COR-L47 (cell line): Measurements from ENCODE around the gene EFCAB7.

ENCODE experiments used
- DNase-seq: peaks from one replicate; lab custom pipeline; 2025; lab: John Stamatoyannopoulos, UW

EFCAB7 gene

GRCh38 chr1:63602629-63603028 lies 79.3 kb downstream of the EFCAB7 start:
- DNase-seq: no peak

- no peak for DNase-seq
Observed at GRCh38 chr1:63603810-63604209, 80.5 kb downstream of the EFCAB7 start.

GRCh38 chr1:63607322-63607721 lies 84.0 kb downstream of the EFCAB7 start:
- DNase-seq: no peak

- no peak for DNase-seq
Observed at GRCh38 chr1:63611231-63611630, 87.9 kb downstream of the EFCAB7 start.

GRCh38 chr1:63612564-63612963 lies 89.2 kb downstream of the EFCAB7 start:
- no peak for DNase-seq

GRCh38 chr1:63612971-63613370 lies 89.6 kb downstream of the EFCAB7 start:
- DNase-seq: no peak

- DNase-seq: peak; percentile 49
Observed at GRCh38 chr1:63615768-63616420, 92.6 kb downstream of the EFCAB7 start.

- no peak for DNase-seq
Observed at GRCh38 chr1:63617450-63617849, 94.1 kb downstream of the EFCAB7 start.

GRCh38 chr1:63618011-63618410 lies 94.7 kb downstream of the EFCAB7 start:
- DNase-seq: no peak

GRCh38 chr1:63619558-63619957 lies 96.2 kb downstream of the EFCAB7 start:
- DNase-seq: no peak

GRCh38 chr1:63620671-63621070 lies 97.3 kb downstream of the EFCAB7 start:
- no peak for DNase-seq

- no peak for DNase-seq
Observed at GRCh38 chr1:63621075-63621474, 97.8 kb downstream of the EFCAB7 start.

- DNase-seq: no peak
Observed at GRCh38 chr1:63621698-63622097, 98.4 kb downstream of the EFCAB7 start.
